ENCODE data around the gene PDIK1L.

The PDIK1L gene

DNA sequence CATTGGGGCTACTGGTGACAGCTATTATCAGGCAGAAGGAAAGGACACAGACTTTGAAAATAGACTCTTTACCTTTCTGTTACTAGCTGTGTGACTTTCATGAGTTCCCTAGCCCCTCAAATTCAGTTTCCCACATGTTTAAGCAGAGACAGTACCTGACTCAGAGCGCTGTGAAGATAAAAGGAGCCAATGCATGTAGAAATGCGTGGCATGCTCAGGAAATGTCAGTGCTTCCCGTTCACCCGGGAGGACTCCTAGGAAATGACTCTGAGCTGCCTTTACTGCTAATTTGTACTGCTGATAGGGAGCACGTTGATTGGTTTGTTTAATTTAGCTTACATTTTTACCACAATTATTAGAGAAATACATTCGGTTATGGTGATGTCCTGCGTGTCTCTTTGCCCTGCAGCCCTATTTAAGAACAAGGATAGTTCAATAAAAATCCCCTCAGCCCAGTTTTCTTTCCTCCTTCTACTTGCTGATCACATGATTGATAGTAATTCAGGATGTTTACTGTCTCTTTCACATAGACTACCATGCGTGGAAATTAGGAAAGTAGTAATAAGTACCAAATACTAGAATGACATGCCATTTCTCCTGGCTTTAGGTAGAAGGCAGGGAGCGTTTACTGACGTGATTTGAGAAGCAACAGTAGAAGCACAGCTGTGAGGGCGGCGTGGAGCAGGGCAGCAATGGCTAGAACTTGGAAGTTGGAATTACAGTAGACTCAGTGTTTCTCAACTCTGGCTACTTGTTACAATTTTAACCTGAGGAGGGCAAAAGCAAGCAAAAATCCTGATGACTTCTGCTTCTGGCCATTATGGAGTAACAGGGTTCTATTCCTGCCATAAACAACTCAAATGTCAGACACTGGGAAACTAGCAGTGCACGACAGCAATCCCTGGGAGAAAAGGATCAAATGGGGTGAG lies 15.9 kb downstream of the PDIK1L start:
- TF ChIP-seq, protein P1, sequence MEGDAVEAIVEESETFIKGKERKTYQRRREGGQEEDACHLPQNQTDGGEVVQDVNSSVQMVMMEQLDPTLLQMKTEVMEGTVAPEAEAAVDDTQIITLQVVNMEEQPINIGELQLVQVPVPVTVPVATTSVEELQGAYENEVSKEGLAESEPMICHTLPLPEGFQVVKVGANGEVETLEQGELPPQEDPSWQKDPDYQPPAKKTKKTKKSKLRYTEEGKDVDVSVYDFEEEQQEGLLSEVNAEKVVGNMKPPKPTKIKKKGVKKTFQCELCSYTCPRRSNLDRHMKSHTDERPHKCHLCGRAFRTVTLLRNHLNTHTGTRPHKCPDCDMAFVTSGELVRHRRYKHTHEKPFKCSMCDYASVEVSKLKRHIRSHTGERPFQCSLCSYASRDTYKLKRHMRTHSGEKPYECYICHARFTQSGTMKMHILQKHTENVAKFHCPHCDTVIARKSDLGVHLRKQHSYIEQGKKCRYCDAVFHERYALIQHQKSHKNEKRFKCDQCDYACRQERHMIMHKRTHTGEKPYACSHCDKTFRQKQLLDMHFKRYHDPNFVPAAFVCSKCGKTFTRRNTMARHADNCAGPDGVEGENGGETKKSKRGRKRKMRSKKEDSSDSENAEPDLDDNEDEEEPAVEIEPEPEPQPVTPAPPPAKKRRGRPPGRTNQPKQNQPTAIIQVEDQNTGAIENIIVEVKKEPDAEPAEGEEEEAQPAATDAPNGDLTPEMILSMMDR (IDR thresholded peaks at IDR 0.05; ENCODE audit: low read depth, low read length, missing control alignments), result no peak
- no peak overlapping the region for H3K4me3 ChIP-seq (ENCODE audit: low read depth, low read length)
- DNase-seq, result no peak
- H3K27ac ChIP-seq, result no peak overlapping the region
- H3K36me3 ChIP-seq (replicated peaks), result no peaks in the 10 kb centered on the region
- in situ Hi-C loops (cut with HindIII; ENCODE audit: low pct_ligation_motif_present, low sequenced_read_pairs), result no loop called here
- H3K27me3 ChIP-seq (replicated peaks), result no peaks in the 10 kb centered on the region

DNA sequence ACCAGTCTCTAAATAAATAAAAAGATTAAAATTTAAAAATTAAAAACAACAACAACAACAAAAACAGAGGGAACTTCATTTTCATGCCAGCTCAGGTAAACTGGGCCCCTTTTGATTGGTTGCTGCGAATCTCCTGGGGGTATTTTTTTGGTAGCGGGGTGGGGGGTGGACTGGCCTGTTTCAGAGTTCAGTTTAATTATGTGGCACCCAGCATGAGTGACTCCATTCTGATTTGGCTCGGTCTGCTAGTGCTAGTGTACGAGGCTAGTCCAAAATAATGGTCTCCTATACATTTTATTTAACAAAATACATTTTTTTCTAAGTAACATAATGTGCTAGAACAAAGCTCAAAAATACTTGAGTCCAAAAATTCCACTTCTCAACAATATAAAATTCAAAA lies 18.2 kb downstream of the PDIK1L start:
- Histone ChIP-seq H3K27me3 (replicated peaks) (no peaks in the 10 kb centered on the region), H3K4me3 (ENCODE audit: low read depth, low read length) (no peak overlapping the region), H3K27ac (no peak overlapping the region), H3K36me3 (replicated peaks) (no peaks in the 10 kb centered on the region)
- DNase-seq, result no peak
- in situ Hi-C loops (cut with HindIII; ENCODE audit: low pct_ligation_motif_present, low sequenced_read_pairs), result no loop called here
- TF ChIP-seq, protein P1 (IDR thresholded peaks at IDR 0.05; ENCODE audit: low read depth, low read length, missing control alignments), result no peak

DNA sequence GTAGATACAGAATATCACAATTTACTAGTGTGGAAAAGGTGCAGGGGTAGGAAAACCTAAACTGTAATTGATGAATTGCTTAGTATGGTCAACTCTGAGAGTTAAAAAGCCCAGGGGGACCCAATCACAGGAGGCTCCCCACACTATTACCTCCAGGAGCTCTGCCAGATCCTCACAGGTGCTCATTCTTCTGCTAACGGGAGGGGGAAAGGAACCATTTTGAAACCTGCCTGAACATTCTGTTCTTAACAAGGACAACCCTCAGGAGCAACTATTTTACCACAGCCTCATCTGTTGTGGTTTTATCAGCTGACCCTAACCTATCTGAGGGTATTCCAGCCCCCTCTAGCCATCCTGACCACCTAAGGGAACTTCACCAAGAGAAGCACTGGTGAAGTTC lies 19.1 kb downstream of the PDIK1L start:
- in situ Hi-C loops (cut with HindIII; ENCODE audit: low pct_ligation_motif_present, low sequenced_read_pairs), result no loop called here
- no peak for DNase-seq
- TF ChIP-seq, protein P1 (IDR thresholded peaks at IDR 0.05; ENCODE audit: low read depth, low read length, missing control alignments), result no peak
- Histone ChIP-seq H3K36me3 (replicated peaks) (no peaks in the 10 kb centered on the region), H3K4me3 (ENCODE audit: low read depth, low read length) (no peak overlapping the region), H3K27me3 (replicated peaks) (no peaks in the 10 kb centered on the region), H3K27ac (no peak overlapping the region)

DNA sequence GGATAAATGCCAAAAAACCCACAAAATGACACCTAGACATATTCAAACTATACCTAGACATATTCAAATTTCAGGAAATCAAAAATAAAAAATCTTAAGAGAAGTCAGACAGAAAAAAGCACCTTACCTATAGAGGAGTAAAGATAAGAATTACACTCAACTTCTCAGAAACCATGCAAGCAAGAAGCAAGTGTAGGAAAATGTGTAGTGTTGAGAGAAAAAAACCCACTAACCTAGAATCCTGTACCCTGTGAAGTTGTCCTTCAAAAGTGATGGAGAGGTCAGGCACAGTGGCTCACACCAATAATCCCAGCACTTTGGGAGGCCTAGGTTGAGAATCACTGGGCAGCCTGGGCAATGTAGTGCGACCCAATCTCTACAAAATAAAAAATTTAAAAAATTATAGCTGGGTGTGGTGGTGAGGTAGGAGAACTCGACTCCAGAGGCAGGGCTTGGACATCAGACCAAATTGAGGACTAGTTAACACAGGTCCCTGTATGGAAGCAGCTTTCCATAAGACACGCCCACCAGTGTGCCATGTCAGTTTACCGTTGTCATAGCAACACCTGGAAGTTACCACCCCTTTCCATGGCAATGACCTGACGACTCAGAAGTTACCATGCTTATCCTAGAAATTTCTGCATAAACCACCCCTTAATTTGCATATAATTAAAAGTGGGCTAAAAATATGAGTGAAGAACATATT lies 20.7 kb downstream of the PDIK1L start:
- in situ Hi-C loops (cut with HindIII; ENCODE audit: low pct_ligation_motif_present, low sequenced_read_pairs), result no loop called here
- no peak overlapping the region for H3K4me3 ChIP-seq (ENCODE audit: low read depth, low read length)
- TF ChIP-seq, protein P1 (IDR thresholded peaks at IDR 0.05; ENCODE audit: low read depth, low read length, missing control alignments), result no peak
- H3K27ac ChIP-seq, result no peak overlapping the region
- DNase-seq, result no peak
- no peaks in the 10 kb centered on the region for H3K27me3 ChIP-seq (replicated peaks)
- H3K36me3 ChIP-seq (replicated peaks), result no peaks in the 10 kb centered on the region

DNA sequence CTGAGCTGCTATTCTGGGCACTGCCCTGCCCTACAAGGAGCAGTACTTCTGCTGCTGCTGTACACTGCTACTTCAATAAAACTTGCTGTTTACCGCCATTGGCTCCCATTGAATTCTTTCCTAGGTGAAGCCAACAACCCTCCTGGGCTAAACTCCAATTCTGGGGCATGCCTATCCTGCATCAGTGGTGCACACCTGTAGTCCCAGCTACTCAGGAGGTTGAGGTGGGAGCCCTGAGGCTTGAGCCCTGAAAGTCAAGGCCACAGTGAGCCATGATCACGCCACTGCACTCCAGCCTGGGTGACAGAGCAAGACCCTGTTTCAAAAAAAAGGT lies 21.2 kb downstream of the PDIK1L start:
- no peak for DNase-seq
- in situ Hi-C loops (cut with HindIII; ENCODE audit: low pct_ligation_motif_present, low sequenced_read_pairs), result no loop called here
- TF ChIP-seq, protein P1 (IDR thresholded peaks at IDR 0.05; ENCODE audit: low read depth, low read length, missing control alignments), result no peak
- Histone ChIP-seq H3K4me3 (ENCODE audit: low read depth, low read length) (no peak overlapping the region), H3K36me3 (replicated peaks) (no peaks in the 10 kb centered on the region), H3K27ac (no peak overlapping the region), H3K27me3 (replicated peaks) (no peaks in the 10 kb centered on the region)

All from brain microvascular endothelial cell (primary cell).